GM12891 (cell line): ENCODE measurements around the gene NAALADL2.

Experiments used
- DNase-seq: peaks from one replicate; pipeline ENCODE4 v3.0.0; 2011; ENCODE audit warnings: low spot score; ENCODE audit not compliant: insufficient read length
- FAIRE-seq: peaks from 2 replicates; lab custom pipeline; 2011; peaks lifted over from hg19 to GRCh38; lab: Jason Lieb, UNC
- PAX5 ChIP-seq: IDR thresholded peaks from 2 replicates; pipeline ENCODE4 v1.6.1; 2011; ENCODE audit warnings: low read length, moderate library complexity, mild to moderate bottlenecking; ENCODE audit not compliant: insufficient read depth, severe bottlenecking
- POLR2A ChIP-seq: IDR thresholded peaks from 2 replicates; pipeline ENCODE4 v1.6.1; 2011; ENCODE audit warnings: low read depth, low read length, control low read depth
- POLR2AphosphoS5 ChIP-seq: IDR thresholded peaks from 2 replicates; pipeline ENCODE4 v1.6.1; 2011; ENCODE audit warnings: low read depth, low read length, control low read depth
- POU2F2 ChIP-seq: IDR thresholded peaks from 2 replicates; pipeline ENCODE4 v1.6.1; 2011; ENCODE audit warnings: low read depth, mild to moderate bottlenecking, control low read depth, low read length, moderate library complexity
- SPI1 ChIP-seq: IDR thresholded peaks from 2 replicates; pipeline ENCODE4 v1.6.1; 2011; ENCODE audit warnings: low read depth, low read length, control low read depth
- TAF1 ChIP-seq: IDR thresholded peaks from 2 replicates; pipeline ENCODE4 v1.6.1; 2011; ENCODE audit warnings: low read depth, low read length, control low read depth

Gene NAALADL2

DNA sequence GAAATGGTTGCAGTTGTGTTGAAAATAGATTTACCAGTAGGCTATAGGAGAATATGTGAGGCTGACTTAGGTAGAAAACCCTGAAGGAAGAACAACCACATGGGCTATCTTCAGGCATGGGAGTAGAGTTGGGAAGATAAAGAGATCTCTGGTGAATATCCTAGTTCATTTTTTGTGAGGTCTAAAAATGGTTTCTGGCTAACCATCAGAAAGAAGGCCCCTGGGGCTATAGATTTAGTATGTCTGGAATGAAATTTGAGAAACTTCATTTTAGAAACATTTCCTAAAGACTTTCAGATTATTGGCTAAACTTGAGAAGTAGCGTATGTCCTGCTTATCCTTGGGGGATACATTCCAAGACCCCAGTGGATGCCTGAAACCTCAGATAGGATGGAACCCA, 148.2 kb downstream of the NAALADL2 start:
- DNase-seq (no peak), FAIRE-seq (no peak)
- no peak for TF ChIP-seq POLR2AphosphoS5
- no peak for TF ChIP-seq PAX5
- TF ChIP-seq SPI1, result no peak
- no peak for TF ChIP-seq POLR2A
- no peak for TF ChIP-seq TAF1
- no peak for TF ChIP-seq POU2F2

DNA sequence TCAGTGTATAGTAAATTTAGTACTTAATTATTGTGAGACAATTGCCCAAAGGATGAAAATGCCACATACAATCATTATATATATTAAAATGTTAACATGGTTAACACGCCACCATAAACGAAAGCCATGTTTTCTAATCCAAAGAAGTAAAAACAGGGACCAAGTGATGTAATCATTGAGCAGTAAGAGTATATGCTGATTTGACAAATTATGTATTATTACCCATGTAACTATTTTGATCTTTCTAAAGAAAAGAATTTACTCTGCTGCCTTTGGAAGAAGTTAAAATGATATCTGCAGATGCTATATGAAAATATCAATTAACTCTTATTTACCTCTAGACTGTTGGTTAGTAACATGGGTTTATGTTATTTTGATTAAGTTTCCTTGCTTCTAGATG, 150.2 kb downstream of the NAALADL2 start:
- no peak for FAIRE-seq
- TF ChIP-seq POLR2AphosphoS5, result no peak
- no peak for DNase-seq

GRCh38 chr3:175015056-175015635, 156.0 kb downstream of the NAALADL2 start:
- FAIRE-seq, result no peak
- no peak for DNase-seq
- TF ChIP-seq SPI1 (no peak), POU2F2 (no peak), POLR2AphosphoS5 (no peak), TAF1 (no peak), PAX5 (no peak), POLR2A (no peak)

GRCh38 chr3:175018946-175019727, 160.0 kb downstream of the NAALADL2 start:
- FAIRE-seq (no peak), DNase-seq (no peak)
- no peak for TF ChIP-seq PAX5
- TF ChIP-seq SPI1, result no peak
- TF ChIP-seq POLR2AphosphoS5, result no peak
- TF ChIP-seq POU2F2, result no peak
- TF ChIP-seq POLR2A, result no peak
- no peak for TF ChIP-seq TAF1

DNA sequence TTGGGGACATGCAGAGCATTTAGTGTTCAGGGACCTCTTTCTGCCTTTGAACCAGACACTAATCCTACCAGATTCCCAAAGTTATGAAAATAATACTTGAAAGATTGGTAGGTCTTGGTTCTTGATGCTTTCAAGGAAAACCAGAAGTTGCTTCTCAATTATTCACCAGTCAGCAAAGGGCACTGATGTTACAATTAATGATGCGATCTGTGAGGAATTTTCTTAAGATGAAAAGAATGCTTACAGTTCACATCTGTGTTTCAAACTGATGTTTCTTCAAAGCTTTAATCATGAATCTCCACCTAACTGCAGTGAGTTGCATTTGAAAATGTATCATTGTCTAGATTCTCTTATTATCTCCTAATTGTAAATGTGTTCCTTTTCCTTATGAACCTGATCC, 161.0 kb downstream of the NAALADL2 start:
- TF ChIP-seq POLR2A (no peak), SPI1 (no peak), TAF1 (no peak), POU2F2 (no peak), POLR2AphosphoS5 (no peak), PAX5 (no peak)
- FAIRE-seq, result no peak
- no peak for DNase-seq

DNA sequence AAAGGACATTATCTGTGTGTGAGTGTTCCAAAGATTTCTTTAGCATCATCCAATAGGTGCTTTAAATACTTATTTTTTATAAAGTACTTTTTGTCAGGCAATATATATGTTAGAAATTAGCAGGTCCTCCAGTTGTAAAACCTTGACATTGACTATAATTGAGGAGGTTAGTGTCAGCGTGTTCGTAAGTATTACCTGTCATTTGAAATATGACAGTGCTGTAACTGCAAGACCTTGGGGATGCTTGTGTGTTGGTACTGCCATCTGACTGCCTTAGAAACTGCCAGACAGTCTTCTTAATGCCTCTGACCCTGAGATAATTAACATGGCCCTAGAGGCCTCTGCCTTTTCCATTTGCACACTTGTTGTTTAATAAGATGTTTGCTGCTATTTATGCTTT, 170.7 kb downstream of the NAALADL2 start:
- no peak for TF ChIP-seq SPI1
- no peak for TF ChIP-seq PAX5
- TF ChIP-seq POLR2AphosphoS5, result no peak
- TF ChIP-seq POLR2A, result no peak
- no peak for TF ChIP-seq TAF1
- FAIRE-seq, result no peak

GRCh38 chr3:175039875-175040274, 180.7 kb downstream of the NAALADL2 start:
- FAIRE-seq (no peak), DNase-seq (no peak)
- TF ChIP-seq POU2F2 (no peak), TAF1 (no peak), POLR2AphosphoS5 (no peak), SPI1 (no peak), PAX5 (no peak), POLR2A (no peak)

More for the DNA sequence above, 170.7 kb downstream of the NAALADL2 start:
- no peak for DNase-seq

DNA sequence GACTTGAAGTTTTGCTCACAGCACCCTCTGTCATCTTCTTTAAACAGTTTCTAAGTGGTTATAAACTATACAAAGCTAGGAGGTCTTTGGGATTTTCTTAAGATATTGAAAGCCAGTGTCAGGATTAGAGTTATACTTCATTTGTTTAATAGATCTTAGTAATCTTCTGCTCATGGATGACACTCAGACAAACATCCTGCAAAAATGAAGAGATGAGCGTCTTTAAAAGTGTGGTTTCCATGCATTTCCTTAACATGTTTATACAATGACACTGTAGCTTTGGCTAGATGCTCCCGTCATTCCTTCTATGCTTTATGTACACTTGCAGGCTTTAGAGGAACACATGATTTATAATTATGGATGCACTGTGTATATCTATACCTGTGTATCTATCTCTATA, 182.2 kb downstream of the NAALADL2 start:
- TF ChIP-seq TAF1, result no peak
- no peak for TF ChIP-seq POLR2AphosphoS5
- no peak for TF ChIP-seq PAX5
- no peak for TF ChIP-seq POLR2A
- no peak for TF ChIP-seq POU2F2
- TF ChIP-seq SPI1, result no peak
- DNase-seq (no peak), FAIRE-seq (no peak)

GRCh38 chr3:175046601-175047000, 187.5 kb downstream of the NAALADL2 start:
- DNase-seq (no peak), FAIRE-seq (no peak)
- TF ChIP-seq POU2F2 (no peak), SPI1 (no peak), POLR2AphosphoS5 (no peak), TAF1 (no peak), POLR2A (no peak), PAX5 (no peak)

GRCh38 chr3:175047786-175048185, 188.7 kb downstream of the NAALADL2 start:
- TF ChIP-seq SPI1 (no peak), TAF1 (no peak), POU2F2 (no peak), POLR2AphosphoS5 (no peak), PAX5 (no peak), POLR2A (no peak)
- DNase-seq (no peak), FAIRE-seq (no peak)
